ENCODE results near the gene NME1.

GRCh38 chr17:51155416-51155815, 2.1 kb downstream of the NME1 start:
- no peak for TF ChIP-seq EP300 (IDR thresholded peaks at IDR 0.05)
- no peak for TF ChIP-seq CTCF (IDR thresholded peaks at IDR 0.05)
- no peak for TF ChIP-seq POLR2AphosphoS5 (IDR thresholded peaks at IDR 0.05)

All from sigmoid colon (tissue), 4 donors.